VCaP (cell line): ENCODE results near the gene ARHGEF12.
A peak's percentile ranks its signal among the peaks of the same experiment; 100 is the strongest.

Experiments used
- H3K27ac ChIP-seq: fragments of 450-650 bp; 2 replicates; pipeline ENCODE4 v1.5.1; 2017
- TF ChIP-seq, protein P1 (sequence below): fragments of 450-650 bp; conservative IDR thresholded peaks from 2 replicates; pipeline ENCODE4 v1.5.1; 2017; ENCODE audit warnings: mild to moderate bottlenecking, moderate library complexity

Gene ARHGEF12

GRCh38 chr11:120296554-120296953 lies 39.7 kb upstream of the ARHGEF12 start:
- no peak overlapping the region for H3K27ac ChIP-seq
- TF ChIP-seq, protein P1, sequence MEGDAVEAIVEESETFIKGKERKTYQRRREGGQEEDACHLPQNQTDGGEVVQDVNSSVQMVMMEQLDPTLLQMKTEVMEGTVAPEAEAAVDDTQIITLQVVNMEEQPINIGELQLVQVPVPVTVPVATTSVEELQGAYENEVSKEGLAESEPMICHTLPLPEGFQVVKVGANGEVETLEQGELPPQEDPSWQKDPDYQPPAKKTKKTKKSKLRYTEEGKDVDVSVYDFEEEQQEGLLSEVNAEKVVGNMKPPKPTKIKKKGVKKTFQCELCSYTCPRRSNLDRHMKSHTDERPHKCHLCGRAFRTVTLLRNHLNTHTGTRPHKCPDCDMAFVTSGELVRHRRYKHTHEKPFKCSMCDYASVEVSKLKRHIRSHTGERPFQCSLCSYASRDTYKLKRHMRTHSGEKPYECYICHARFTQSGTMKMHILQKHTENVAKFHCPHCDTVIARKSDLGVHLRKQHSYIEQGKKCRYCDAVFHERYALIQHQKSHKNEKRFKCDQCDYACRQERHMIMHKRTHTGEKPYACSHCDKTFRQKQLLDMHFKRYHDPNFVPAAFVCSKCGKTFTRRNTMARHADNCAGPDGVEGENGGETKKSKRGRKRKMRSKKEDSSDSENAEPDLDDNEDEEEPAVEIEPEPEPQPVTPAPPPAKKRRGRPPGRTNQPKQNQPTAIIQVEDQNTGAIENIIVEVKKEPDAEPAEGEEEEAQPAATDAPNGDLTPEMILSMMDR: no peak

DNA sequence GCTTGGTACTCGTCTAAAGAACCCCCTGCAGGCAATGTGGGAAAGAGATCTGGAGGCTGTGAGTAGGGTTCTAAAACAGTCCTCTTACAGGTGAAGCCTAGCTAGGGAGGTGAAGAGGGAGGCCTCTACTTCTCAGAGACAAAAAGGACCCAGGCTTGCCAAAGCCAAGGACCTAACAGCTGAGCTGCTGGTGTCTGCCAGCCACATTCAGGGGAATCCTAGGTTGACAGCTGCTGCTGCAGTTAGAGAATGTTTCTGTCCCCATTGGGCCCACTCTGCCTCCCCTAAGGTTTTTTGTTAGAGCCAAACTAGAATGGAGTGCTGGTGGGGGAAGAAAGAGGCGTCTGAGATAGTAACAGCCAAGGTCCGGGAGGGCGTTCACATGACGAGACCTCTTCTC lies 37.8 kb upstream of the ARHGEF12 start:
- no peak overlapping the region; the same call in 1 of the 2 replicates for H3K27ac ChIP-seq
- TF ChIP-seq, protein P1: no peak

DNA sequence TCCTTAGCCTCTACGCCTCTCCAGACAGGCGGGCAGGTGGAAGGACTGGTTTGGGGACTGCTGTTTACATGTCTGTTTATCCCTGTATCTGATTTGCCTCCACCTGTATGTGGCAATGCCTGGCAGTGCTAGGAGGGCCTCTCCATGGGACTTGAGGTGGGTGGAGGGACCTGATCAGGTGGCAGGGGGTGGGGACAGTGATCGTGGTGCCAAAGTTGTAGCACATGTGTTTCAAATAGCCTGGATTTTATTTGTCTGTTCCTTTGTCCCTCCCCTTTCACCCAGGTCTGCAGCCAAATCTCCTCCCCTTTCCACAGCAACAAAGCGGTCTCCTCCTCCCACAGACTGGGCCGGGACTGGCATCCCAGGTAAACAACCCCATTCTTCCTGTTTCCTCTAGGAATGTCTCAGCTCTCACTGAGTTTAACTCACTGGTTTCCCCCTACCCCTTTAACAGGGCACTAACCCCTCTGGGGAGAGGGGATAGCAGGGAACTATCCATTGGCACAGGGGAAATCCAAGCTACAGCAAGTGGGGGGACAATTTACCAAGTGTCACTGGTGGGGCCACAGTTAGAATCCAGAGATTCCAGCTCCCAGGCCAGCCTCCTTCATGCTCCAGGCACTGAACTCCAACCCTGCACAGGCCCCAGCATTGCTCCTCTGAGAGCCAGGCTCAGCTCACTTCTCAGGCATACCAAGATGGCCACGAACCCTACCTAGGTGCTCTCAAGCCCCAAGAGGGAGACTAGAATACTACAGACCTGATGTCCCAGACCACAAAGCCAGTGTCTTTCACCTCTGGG lies 34.0 kb upstream of the ARHGEF12 start:
- TF ChIP-seq, protein P1: no peak
- peak overlapping the region; percentile 96 for H3K27ac ChIP-seq

DNA sequence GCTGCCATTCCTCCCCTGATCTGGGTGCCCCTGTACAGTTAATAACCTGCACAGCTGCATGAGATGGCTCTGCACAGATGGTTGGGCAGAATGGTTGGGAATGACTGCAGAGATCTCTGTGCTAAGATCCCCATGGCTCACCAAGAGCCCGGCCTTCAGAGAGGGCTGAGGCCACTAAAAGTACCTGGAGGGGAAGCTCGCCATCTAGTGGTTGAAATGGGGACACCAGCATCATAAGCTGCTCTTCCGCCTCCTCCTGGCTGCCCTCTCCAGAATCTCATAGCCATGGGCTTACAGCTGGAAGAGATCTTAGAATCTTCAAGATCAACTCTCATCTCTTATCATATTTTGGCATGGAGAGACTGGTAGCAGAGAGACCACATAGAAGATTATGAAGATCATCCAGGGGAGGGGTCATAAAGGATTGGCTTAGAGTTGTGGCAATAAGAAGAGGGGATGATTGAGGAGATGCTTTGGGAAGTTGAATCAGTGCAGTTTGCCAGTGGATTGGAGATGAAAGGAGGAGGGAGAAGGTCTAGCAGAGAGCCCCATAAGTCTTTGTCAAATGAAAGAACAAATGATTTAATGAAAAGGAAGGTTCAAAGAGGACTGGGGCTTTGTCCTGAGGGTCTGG lies 33.1 kb upstream of the ARHGEF12 start:
- peak overlapping the region; percentile 96 for H3K27ac ChIP-seq
- TF ChIP-seq, protein P1: peak; percentile 77

DNA sequence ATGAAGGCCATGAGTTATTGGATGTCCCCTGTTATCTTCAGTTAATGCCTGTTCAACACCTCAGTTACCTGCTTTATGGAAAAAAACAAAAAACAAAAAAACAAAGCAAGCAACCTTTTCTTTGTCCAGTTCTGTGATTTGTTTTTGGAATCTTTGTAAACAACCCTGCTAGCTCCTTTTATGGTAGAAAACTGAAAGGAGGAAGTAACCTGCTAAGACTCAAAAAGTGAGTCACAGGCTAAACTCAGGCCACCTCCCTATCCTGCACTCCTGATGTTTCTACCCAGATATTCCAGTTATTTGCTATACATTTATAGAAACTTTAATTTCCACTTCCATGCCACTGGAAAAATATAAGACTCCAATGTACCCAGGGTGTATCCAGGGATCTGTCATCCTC lies 31.7 kb upstream of the ARHGEF12 start:
- TF ChIP-seq, protein P1: no peak
- H3K27ac ChIP-seq: peak overlapping the region; percentile 96; the same call in 1 of the 2 replicates

DNA sequence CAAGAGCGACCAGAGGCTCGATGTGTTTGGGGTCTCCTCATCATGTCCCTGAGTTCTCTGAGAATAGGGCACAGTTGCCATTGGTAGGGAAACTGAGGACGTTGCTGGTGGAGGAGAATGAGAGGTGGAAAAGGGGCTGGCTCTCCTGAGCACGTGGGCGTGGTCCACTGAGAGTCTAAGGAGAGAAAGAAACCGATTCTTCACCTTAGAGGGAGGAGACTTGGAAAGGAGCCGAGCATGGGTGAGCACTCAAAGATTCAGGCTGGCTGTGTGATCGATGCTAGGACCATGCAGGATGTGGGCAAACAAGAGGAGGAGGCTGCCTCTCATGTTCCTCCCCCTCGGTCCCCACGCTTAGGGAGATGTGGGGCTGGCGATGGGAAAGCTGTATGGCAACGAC lies 30.9 kb upstream of the ARHGEF12 start:
- TF ChIP-seq, protein P1: no peak
- no peak overlapping the region for H3K27ac ChIP-seq

DNA sequence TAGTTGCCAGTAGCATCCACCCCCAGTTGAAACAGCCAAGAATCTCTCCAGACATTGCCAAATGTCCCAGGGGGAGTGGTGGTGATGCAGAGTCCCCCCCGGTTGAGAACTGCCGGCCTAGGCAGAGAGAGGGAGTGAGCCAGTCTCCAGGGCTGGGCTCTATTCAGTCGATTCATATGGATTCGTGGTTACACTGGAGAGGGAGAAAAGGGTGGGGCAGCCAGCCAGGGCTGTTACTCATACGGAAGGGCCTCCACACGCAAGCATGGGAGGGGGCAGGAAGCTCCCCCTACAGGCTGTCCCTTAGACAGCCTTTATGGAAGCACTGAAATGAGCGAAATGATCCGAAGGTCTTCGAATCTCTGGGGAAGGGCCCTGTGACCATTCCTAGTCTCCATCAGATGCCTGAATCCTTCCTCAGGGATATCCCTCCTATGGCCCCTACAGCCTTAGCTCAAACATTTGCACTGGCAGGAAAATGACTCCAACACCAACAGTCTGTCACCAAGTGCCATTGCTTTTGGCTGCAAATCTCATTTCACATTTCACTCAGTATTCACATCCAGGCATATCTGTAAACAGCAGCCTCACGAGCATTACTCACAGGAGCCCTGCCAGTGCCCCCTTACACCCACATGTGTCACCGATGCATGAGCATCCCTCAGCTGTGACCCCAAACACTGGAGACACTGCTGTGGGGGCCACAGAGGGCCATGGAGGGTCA lies 29.5 kb upstream of the ARHGEF12 start:
- H3K27ac ChIP-seq: no peak overlapping the region
- TF ChIP-seq, protein P1: no peak
